ENCODE measurements around the gene NLRP10. TPM values are rescaled to one million over a fixed set of nuclear protein-coding genes. Genes with fewer than 3 reads are reported as not detected.

NLRP10 gene
- total RNA-seq, 1 donor from 2014 or later: not detected

- Mint-ChIP-seq H3K4me3 (no peak overlapping the region), H3K36me3 (ENCODE audit: low read depth) (no peaks in the 10 kb centered on the region), H3K27ac (no peak overlapping the region), H3K27me3 (peaks cover 29% of the 10 kb centered on the region), H3K9me3 (no peaks in the 10 kb centered on the region), H3K4me1 (no peaks in the 10 kb centered on the region)
- DNase-seq (no peak), ATAC-seq (ENCODE audit: low read depth) (no peak)
- intact Hi-C loops (cut with micrococcal nuclease): no loop called here
- TF ChIP-seq CTCF (IDR thresholded peaks at IDR 0.05): no peak
- CTCF ChIA-PET: no interaction called here
- POLR2A ChIA-PET: interaction anchor here (0.7 kb wide), 1 partner anchor 103 kb away, joined by 5 read pairs; no protein-coding TSS in a partner anchor
Measured at GRCh38 chr11:7968686-7969085, 3.4 kb upstream of the NLRP10 start.

- peaks cover 28% of the 10 kb centered on the region for H3K27me3 Mint-ChIP-seq
- POLR2A ChIA-PET: no interaction called here
Measured at GRCh38 chr11:7967826-7968225, 2.6 kb upstream of the NLRP10 start.

GRCh38 chr11:7967097-7967496, 1.9 kb upstream of the NLRP10 start:
- Mint-ChIP-seq H3K4me3 (no peak overlapping the region), H3K36me3 (ENCODE audit: low read depth) (no peaks in the 10 kb centered on the region), H3K27ac (no peak overlapping the region), H3K4me1 (no peaks in the 10 kb centered on the region), H3K9me3 (no peaks in the 10 kb centered on the region), H3K27me3 (peaks cover 23% of the 10 kb centered on the region)
- POLR2A ChIA-PET: no interaction called here
- intact Hi-C loops (cut with micrococcal nuclease): no loop called here
- TF ChIP-seq CTCF (IDR thresholded peaks at IDR 0.05): no peak
- DNase-seq (no peak), ATAC-seq (ENCODE audit: low read depth) (no peak)
- CTCF ChIA-PET: no interaction called here

More at GRCh38 chr11:7967826-7968225, 2.6 kb upstream of the NLRP10 start:
- TF ChIP-seq CTCF (IDR thresholded peaks at IDR 0.05): no peak
- Mint-ChIP-seq H3K4me3 (no peak overlapping the region), H3K9me3 (no peaks in the 10 kb centered on the region), H3K4me1 (no peaks in the 10 kb centered on the region), H3K36me3 (ENCODE audit: low read depth) (no peaks in the 10 kb centered on the region), H3K27ac (no peak overlapping the region)
- DNase-seq (no peak), ATAC-seq (ENCODE audit: low read depth) (no peak)
- CTCF ChIA-PET: no interaction called here
- intact Hi-C loops (cut with micrococcal nuclease): no loop called here

- Mint-ChIP-seq H3K4me1 (no peaks in the 10 kb centered on the region), H3K27ac (no peak overlapping the region), H3K36me3 (ENCODE audit: low read depth) (no peaks in the 10 kb centered on the region), H3K4me3 (no peak overlapping the region), H3K27me3 (peaks cover 21% of the 10 kb centered on the region), H3K9me3 (no peaks in the 10 kb centered on the region)
- no peak for TF ChIP-seq CTCF (IDR thresholded peaks at IDR 0.05)
- ATAC-seq (ENCODE audit: low read depth) (no peak), DNase-seq (no peak)
- intact Hi-C loops (cut with micrococcal nuclease): no loop called here
- ChIA-PET POLR2A (no interaction called here), CTCF (no interaction called here)
Measured at GRCh38 chr11:7964873-7965272, 374 bp downstream of the NLRP10 start.

GRCh38 chr11:7964261-7964660, 986 bp downstream of the NLRP10 start:
- no peaks in the 10 kb centered on the region for H3K4me1 Mint-ChIP-seq
- H3K27me3 Mint-ChIP-seq: peaks cover 24% of the 10 kb centered on the region
- ATAC-seq (ENCODE audit: low read depth) (no peak), DNase-seq (no peak)
- H3K9me3 Mint-ChIP-seq: no peaks in the 10 kb centered on the region
- ChIA-PET POLR2A (no interaction called here), CTCF (no interaction called here)
- H3K36me3 Mint-ChIP-seq (ENCODE audit: low read depth): no peaks in the 10 kb centered on the region
- intact Hi-C loops (cut with micrococcal nuclease): no loop called here
- H3K27ac Mint-ChIP-seq: no peak overlapping the region
- no peak overlapping the region for H3K4me3 Mint-ChIP-seq
- no peak for TF ChIP-seq CTCF (IDR thresholded peaks at IDR 0.05)
